ENCODE results near the gene RTF2. TPM values are rescaled to one million over a fixed set of nuclear protein-coding genes. Genes with fewer than 3 reads are reported as not detected.
A peak's percentile ranks its signal among the peaks of the same experiment; 100 is the strongest.

Gene RTF2
- total and polyA plus RNA-seq, 2 of the 13 experiments (the other 11 are each of a cell fraction or from before 2014, with no cell fraction given), result 81.8 to 142 TPM

GRCh38 chr20:56468316-56469076 lies at the start of gene RTF2 (continued):
- TF ChIP-seq TARDBP (CRISPR knock-in tag; IDR thresholded peaks at IDR 0.05), result peak; percentile 99
- no peak for TF ChIP-seq PRDM4 (CRISPR knock-in tag; IDR thresholded peaks at IDR 0.05; ENCODE audit: borderline replicate concordance)
- TF ChIP-seq ZNF20 (CRISPR knock-in tag; IDR thresholded peaks at IDR 0.05), result no peak
- TF ChIP-seq ZNF34 (CRISPR knock-in tag; IDR thresholded peaks at IDR 0.05; ENCODE audit: borderline replicate concordance), result peak; percentile 82; the same call in 1 of the 2 replicates
- peak; percentile 86 for TF ChIP-seq SAFB2 (CRISPR knock-in tag; IDR thresholded peaks at IDR 0.05; ENCODE audit: borderline replicate concordance, low read depth)
- TF ChIP-seq STAG1 (CRISPR knock-in tag; IDR thresholded peaks at IDR 0.05), result no peak
- peak; percentile 91 for TF ChIP-seq ZNF503 (CRISPR knock-in tag; IDR thresholded peaks at IDR 0.05)
- no peak; the same call in 1 of the 2 replicates for TF ChIP-seq ZNF343 (CRISPR knock-in tag; IDR thresholded peaks at IDR 0.05)
- TF ChIP-seq ZSCAN12 (CRISPR knock-in tag; IDR thresholded peaks at IDR 0.05), result 0 out of 2 replicates have a peak, but pooled peaks have one; percentile 66
- no peak for TF ChIP-seq SP140L (CRISPR knock-in tag; IDR thresholded peaks at IDR 0.05; ENCODE audit: borderline replicate concordance)
- TF ChIP-seq JUNB (CRISPR knock-in tag; IDR thresholded peaks at IDR 0.05; ENCODE audit: borderline replicate concordance), result no peak; the same call in 1 of the 2 replicates
- 0 out of 2 replicates have a peak, but pooled peaks have one; percentile 77 for TF ChIP-seq TOE1 (CRISPR knock-in tag; IDR thresholded peaks at IDR 0.05)
- TF ChIP-seq KDM4B (CRISPR knock-in tag; IDR thresholded peaks at IDR 0.05), result peak; percentile 85; the same call in 1 of the 2 replicates
- TF ChIP-seq TSC22D2 (CRISPR knock-in tag; IDR thresholded peaks at IDR 0.05; ENCODE audit: borderline replicate concordance), result peak; percentile 82; the same call in 1 of the 2 replicates
- TF ChIP-seq FOXO4 (CRISPR knock-in tag; conservative IDR thresholded peaks at IDR 0.05), result no peak
- TF ChIP-seq ZNF12 (CRISPR knock-in tag; IDR thresholded peaks at IDR 0.05), result peak; percentile 56; the same call in 1 of the 2 replicates
- TF ChIP-seq MTF2 (CRISPR knock-in tag; IDR thresholded peaks at IDR 0.05; ENCODE audit: borderline replicate concordance), result no peak
- no peak for TF ChIP-seq PLRG1 (conservative IDR thresholded peaks at IDR 0.05)
- TF ChIP-seq JDP2 (CRISPR knock-in tag; IDR thresholded peaks at IDR 0.05; ENCODE audit: borderline replicate concordance), result peak; percentile 91
- TF ChIP-seq ZSCAN29 (CRISPR knock-in tag; conservative IDR thresholded peaks at IDR 0.05), result peak; percentile 68; the same call in 1 of the 2 replicates
- 0 out of 2 replicates have a peak, but pooled peaks have one; percentile 94 for TF ChIP-seq ZNF597 (CRISPR knock-in tag; IDR thresholded peaks at IDR 0.05)
- no peak for TF ChIP-seq NCOA5 (CRISPR knock-in tag; IDR thresholded peaks at IDR 0.05)
- peak; percentile 99 for TF ChIP-seq ZNF501 (CRISPR knock-in tag; IDR thresholded peaks at IDR 0.05)
- peak; percentile 92 for TF ChIP-seq SIN3B (IDR thresholded peaks at IDR 0.05; ENCODE audit: low read length)
